GM19023 (cell line): Measurements from ENCODE around the gene AKAP14.
"Not testable (repeated sequence)": the region's sequence is repeated elsewhere in the genome, so short reads cannot be mapped to it uniquely, and the experiment has no call there.

Source experiments
- ATAC-seq: cut with Tn5 transposase; IDR thresholded peaks from one replicate; pipeline ENCODE4 v1.9.1; 2021; ENCODE audit warnings: mild to moderate bottlenecking, moderate library complexity; ENCODE audit not compliant: unreplicated experiment

Gene AKAP14

DNA sequence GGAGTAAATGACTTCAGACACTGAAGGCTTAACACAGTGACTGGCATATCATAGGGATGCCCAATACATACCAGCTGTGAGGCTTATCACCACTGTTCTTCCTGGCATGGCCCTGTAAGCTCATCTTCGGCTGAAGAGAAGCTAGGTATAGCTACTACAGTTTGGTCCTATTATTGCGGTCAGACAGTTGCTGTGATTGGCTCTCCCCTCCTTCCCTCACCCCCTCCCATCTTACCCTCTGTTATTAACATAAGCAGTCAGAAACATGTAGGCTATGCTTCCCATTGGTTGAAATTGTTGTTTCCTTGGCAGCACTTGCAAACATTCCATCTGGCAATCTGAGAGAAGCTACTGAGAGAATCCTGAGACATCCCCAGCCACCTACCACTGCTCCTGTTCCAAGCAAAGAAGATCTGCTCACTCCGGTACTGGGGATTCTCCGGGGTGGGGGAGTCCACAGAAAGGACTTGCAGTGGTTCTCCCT, at the start of gene AKAP14:
TSS of gene AKAP14 (plus strand) at position 51 of the 484 bp plus-strand sequence. CDS start 7,331 bp downstream, outside the sequence.
- ATAC-seq, result no peak

DNA sequence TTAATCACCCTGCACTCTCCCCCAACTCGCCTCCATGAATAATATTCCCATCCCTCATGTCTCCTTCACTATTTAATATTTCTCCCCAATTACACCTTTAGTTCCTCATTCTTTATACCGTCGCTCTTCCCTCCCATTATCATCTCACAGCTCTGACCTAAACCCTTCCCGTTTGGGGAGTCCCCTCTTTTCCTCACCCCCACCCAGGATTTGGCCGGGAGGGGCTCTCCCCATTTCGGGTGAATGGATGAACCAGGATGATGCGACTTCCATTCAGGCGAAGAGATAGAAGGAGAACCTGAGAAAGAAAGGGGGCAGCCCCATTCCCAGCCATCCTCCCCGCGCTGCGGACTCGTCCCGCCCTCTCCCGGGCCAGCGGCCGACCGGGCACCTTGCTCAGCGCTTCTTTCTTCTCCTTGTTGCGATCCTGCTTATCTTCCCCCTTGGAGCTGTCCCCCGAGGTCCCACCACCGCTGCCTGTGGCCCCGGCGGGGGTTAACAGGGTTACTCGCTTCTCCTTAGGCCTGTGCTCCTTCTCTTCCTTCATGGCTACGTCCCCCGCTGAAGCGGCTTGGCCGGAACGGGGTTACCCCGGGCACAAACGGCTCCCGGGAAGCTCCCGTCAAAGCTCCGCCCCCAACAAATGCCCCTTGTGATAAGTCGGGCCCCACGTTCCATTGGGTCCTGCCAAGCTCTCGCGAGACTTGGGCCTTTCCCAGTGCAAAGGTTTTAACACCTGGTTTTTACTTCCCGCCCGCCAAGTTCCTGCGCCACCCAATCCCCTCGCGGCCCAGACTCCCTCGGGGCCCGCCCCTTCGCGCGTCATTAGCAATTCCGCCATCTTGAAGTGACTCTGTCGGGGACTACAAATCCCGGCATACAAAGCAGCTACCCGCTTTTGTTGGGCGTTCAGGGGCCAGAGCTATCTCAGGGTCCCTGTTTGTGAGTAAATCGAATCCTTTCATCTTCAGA, 43.0 kb upstream of the AKAP14 start, which contains the start of gene UPF3B:
TSS of gene UPF3B (minus strand) at position 582 of the 972 bp plus-strand sequence. CDS start at position 547, 35 bp downstream.
- ATAC-seq, result peak; percentile 95

DNA sequence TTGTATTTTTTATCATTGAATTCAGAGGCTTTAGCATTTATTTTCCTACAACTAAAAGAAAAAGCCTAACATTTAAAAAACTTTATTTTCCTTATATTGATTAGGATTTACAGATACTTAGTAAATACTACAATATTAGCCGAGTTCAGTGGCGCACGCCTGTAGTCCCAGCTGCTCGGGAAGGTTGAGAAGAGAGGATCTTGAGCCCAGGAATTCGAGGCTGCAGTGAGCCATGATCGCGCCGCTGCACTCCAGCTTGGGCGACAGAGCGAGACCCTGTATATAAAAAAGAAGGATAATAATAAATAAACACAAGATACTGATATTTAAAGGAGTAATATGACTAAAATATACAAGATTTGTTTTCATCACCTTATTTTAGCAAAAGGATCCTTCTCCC, 42.2 kb upstream of the AKAP14 start:
- no peak for ATAC-seq

GRCh38 chrX:119870626-119871131, 25.0 kb upstream of the AKAP14 start:
- no peak for ATAC-seq

DNA sequence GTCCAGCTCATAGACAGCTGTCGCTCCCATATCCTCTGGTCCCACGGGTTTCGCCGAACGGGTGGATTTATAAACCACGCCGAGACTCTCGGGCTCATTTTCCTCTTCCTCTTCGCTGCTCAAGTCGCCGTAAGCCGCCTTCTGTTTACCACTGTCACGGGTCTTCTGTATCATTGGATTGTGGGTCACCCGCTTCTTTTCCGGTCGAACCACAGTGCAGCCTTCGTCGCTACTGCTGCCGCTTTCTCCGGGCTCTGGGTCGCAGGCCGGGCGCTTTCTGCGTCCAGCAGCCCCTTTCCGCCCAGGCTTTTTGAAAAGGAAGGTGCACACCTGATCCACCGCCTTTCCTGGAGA, 24.5 kb upstream of the AKAP14 start:
- peak; percentile 41 for ATAC-seq

DNA sequence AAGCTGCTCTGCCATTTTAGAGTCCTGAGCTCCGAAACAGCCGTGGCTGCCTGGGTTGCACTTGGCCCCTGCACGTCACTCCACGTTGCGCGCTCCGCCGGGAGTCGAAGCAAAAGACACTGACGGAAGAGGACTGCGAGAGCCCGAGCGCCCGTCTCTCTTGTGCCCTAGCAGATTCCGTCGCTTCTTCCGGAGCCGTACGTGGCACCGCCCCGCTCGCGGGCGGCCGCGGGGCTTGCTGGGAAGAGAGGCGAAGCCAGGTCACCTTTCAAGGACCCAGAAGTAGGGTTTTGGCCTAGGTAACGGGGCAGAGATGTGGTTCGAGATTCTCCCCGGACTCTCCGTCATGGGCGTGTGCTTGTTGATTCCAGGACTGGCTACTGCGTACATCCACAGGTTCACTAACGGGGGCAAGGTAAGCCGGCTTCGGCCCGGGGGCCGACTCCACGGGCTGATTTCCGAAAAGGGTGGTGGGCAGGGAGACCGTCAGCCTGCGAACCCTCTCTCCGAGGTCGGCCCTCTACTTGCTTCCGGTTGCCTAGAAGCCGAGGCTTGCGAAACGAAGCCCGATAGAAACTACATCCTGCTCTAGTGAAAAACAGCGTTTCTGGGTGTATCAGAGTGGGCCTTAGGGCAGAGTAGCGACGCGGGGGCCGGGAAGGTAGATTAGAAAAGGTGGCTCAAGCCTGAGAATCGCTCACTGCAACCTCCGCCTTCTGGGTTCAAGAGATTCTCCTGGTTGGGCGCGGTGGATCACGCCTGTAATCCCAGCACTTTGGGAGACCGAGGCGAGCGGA, 23.9 kb upstream of the AKAP14 start, which contains the start of the genes NDUFA1 and RNF113A:
TSS of gene NDUFA1 (plus strand) at position 234 of the 797 bp plus-strand sequence. CDS start at position 314, 80 bp downstream.
TSS of gene RNF113A (minus strand) at position 135 of the 797 bp plus-strand sequence. CDS start at position 15, 120 bp downstream.
- ATAC-seq, result peak; percentile 88

GRCh38 chrX:119878740-119879139, 17.0 kb upstream of the AKAP14 start:
- ATAC-seq, result no peak

DNA sequence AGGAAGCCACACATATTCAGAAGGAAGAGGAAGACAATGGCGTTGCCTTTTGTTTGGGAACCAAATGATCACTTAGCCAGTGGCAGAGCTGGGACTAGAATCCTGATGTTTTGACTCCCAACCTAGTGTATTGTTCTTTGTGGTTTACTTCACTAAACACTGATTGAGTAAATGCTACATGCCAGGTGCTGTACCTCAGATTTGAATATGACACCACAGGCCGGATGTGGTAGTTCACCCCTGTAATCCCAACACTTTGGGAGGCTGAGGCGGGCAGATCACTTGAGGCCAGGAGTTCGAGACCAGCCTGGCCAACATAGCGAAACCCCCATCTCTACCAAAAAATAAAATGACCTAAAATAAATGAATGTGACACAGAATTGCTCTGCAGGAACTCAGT, 15.6 kb upstream of the AKAP14 start:
- no peak for ATAC-seq

DNA sequence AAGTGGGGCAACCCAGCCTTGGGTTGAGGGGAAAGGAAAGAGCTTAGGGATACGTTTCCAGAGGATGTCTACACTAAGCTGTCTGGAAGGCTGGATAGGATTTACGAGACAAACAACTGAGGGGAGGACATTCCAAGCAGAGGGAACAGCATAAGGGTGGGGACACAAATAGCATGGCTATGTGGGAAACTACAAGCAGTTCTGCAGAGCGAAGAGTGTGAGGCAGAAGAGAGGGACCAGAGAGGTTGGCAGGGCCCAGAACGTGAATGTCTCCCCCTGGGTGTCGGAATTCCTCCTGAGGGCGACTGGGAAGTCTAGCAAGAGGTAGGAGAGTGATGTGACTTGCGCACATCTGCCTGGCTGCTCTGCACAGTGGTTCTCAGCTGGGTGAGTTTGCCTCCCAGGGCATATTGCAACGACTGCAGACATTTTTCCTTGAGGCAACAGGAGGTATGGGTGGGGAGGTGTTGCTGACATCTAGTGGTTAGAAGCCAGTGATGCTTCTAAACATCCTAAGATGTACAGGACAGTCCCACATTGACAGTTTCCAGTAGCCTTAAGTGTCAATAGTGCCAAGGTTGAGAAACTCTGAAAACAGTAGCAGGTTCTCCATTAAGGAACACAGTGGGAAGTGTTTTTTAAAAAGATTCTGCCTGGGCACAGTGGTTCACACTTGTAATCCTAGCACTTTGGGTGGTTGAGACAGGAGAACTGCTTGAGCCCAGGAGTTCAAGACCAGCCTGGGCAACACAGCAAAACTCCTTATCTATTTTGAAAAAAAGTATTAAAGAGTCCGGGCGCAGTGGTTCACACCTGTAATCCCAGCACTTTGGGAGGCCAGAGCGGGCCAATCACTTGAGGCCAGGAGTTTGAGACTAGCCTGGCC, 14.9 kb upstream of the AKAP14 start:
- ATAC-seq, result peak; percentile 81

DNA sequence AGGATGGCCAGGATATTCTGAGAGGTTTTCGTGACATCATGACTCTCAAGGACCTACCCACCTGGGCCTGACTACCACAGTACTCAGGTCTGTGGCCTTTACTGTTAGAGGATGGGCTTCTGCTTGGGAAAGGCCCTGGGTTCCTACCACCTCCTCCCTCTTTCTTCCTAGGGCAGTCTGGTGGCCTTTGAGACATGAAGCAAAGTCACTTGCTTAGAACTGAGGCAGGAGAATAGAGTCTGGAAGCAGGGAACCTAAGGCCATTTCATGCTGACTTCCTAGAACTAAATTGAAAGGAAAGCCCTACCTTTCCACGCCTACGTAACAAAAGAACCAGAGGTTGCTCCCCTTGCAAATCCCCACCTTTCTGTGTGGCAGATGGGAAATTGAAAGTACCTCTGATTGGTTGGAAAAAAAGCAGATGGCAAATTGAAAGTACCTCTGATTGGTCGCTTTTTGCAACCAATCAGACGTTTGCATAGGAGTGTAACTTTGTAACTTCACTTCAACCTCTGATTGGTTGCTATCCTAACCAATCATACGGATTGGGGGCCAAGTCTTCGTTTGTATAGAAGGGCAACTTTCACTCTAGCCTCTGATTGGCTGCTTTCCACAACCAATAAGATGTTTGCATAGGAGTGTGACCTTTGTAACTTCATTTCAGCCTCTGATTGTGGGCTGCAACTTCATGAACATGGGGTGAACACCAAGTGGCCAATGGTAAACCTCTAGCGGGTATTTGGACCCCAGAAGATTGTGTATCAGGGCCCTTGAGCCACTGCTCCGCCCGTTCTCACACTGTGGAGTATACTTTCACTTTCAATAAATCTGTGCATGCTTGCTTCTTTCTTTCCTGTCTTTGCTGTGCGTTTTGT, 9.9 kb upstream of the AKAP14 start:
- ATAC-seq, result no peak

DNA sequence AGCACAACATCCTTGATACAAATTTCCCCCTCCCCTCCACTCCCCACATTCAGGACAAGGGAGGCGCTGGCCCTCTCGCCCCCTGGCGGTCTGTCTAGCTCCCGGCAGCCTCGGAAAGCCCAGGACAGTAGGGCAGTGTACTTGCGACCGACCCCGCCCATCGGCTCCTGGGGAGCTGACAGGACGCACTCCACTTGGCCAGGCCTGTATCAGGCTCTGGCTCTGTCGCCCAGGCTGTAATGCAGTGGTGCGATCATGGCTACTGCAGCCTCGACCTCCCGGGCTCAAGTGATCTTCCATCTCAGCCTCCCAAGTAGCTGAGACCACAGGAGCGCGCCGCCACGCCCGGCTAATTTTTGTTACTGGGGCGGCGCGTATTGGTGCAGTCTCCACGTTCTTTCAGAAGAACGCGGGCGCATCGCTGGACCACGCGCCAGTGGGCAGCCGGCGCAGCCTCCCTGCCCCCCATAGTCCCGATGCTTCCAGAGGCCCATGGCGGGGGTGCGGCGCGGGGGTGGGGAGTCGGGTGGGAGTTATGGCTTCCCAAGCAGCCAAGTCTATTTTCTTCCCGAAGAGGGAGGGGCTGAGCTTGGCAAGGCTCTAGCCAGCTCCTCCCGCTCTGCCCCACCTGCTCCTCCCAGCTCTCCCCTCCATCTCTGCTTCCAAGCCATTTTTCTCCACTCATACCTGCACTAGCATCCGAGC, 7.8 kb upstream of the AKAP14 start:
- peak; percentile 86 for ATAC-seq

DNA sequence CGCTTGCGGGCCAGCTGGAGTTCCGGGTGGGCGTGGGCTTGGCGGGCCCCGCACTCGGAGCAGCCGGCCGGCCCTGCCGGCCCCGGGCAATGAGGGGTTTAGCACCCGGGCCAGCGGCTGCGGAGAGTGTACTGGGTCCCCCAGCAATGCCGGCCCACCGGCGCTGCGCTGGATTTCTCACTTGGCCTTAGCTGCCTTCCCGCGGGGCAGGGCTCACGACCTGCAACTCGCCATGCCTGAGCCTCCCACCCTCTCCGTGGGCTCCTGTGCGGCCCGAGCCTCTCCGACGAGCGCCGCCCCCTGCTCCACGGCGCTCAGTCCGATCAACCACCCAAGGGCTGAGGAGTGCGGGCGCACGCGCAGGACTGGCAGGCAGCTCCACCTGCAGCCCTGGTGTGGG, 5.1 kb upstream of the AKAP14 start:
- not testable (repeated sequence) for ATAC-seq

GRCh38 chrX:119891961-119892692, 3.6 kb upstream of the AKAP14 start:
- ATAC-seq, result not testable (repeated sequence)

DNA sequence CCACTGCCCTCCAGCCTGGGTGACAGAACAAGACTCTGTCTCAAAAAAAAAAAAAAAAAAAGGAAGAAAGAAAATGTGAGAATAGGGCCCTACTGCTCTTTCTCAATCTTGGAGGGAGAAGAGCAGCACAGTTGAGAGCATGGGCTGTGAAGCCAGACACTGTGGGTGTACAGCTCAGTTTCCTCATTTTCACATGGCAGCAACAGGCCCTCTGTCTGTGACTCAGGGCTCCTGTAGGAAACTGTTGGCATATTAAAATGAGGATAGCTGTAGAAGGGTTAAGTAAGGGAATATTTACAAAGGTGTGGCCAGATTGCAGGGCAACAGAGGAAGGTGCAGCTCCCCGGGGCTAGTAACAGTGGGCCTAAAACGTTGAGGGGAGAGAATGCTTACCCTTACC, 3.4 kb downstream of the AKAP14 start:
- ATAC-seq, result no peak

DNA sequence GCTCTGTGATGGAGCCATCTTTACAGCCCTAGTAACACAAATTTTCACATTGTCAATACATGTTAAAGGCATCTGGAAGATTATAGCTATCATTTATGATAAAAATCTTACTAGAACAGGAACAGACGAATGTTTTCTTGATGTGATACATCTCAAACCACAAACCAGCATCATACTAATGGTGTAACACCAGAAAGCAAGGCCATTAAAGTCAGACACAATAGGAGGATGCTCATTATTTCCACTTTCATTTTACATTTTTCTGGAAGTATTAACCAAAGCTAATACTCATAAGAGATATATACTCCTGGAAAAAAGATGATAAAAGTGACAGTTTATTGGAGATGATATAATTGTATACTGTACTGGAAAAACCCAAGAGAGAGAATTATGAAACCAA, 5.3 kb downstream of the AKAP14 start:
- ATAC-seq, result no peak

DNA sequence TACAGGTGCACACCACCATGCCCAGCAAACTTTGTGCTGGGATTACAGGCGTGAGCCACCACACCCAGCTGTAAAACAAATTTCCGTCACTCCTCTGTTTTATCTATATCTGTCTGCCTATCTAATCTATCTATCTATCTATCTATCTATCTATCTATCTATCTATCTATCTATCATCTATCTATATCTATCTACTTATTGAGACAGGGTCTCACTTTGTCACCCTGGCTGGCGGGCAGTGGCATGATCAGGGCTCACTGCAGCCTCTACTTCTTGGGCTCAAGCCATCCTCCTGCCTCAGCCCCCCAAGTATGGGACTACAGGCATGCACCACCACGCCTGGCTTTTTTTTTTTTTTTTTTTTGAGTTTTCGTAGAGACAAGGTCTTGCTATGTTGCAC, 20.6 kb downstream of the AKAP14 start:
- no peak for ATAC-seq

GRCh38 chrX:119917877-119918276, 22.2 kb downstream of the AKAP14 start:
- no peak for ATAC-seq
